ENCODE measurements around the gene ORC6.

Gene ORC6, protein sequence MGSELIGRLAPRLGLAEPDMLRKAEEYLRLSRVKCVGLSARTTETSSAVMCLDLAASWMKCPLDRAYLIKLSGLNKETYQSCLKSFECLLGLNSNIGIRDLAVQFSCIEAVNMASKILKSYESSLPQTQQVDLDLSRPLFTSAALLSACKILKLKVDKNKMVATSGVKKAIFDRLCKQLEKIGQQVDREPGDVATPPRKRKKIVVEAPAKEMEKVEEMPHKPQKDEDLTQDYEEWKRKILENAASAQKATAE

DNA sequence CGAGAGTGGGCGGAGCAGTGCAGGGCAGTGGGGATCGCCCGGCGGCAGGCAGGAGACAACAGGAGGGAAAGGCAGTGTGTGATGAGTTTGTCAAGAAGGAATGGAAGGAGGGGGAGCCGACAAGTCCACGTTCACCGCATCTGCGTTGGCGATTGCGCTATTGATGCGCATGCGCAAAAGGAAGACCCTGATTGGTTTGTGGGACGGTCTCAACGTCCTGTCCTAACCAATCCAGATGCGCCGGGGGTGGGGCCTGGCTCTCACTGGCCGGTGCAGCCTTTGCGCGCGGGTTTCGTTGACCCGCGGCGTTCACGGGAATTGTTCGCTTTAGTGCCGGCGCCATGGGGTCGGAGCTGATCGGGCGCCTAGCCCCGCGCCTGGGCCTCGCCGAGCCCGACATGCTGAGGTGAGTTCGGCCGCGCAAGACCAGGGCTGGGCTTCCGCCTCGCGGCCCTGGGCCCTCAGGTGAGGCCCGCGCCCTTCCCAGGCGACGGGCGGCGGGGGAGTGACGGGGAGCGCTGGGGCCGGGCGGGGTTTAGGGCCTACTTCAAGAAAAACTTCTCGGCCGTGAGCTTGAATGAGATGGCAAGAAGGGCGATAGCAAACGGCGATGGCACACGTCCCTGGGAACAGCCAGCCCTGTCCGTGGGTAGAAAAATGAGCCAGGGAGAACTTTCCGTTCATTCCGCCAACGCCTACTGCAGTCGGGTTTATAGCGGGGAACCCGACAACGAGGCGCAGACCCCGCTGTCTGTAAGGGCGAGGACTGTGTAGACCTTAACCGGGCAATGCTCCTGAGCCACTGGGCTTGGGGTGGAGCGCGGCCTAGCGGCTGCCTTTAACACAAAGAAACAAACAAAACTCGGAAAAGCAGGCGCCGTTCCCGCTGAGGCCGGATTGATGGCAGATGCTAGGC is at the start of gene ORC6:
ORC6 (plus strand) TSS at position 295 of the 916 bp plus-strand sequence; CDS start at position 342, 47 bp downstream.
- DNase-seq (ENCODE audit: extremely low read depth, insufficient read length), result no peak
- H3K27me3 ChIP-seq (replicated peaks; ENCODE audit: control insufficient read depth, insufficient read depth, low read length), result no peaks in the 10 kb centered on the region
- TF ChIP-seq, protein P1, sequence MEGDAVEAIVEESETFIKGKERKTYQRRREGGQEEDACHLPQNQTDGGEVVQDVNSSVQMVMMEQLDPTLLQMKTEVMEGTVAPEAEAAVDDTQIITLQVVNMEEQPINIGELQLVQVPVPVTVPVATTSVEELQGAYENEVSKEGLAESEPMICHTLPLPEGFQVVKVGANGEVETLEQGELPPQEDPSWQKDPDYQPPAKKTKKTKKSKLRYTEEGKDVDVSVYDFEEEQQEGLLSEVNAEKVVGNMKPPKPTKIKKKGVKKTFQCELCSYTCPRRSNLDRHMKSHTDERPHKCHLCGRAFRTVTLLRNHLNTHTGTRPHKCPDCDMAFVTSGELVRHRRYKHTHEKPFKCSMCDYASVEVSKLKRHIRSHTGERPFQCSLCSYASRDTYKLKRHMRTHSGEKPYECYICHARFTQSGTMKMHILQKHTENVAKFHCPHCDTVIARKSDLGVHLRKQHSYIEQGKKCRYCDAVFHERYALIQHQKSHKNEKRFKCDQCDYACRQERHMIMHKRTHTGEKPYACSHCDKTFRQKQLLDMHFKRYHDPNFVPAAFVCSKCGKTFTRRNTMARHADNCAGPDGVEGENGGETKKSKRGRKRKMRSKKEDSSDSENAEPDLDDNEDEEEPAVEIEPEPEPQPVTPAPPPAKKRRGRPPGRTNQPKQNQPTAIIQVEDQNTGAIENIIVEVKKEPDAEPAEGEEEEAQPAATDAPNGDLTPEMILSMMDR (IDR thresholded peaks at IDR 0.05; ENCODE audit: insufficient read depth, low read length, poor library complexity, severe bottlenecking), result peak; percentile 78

DNA sequence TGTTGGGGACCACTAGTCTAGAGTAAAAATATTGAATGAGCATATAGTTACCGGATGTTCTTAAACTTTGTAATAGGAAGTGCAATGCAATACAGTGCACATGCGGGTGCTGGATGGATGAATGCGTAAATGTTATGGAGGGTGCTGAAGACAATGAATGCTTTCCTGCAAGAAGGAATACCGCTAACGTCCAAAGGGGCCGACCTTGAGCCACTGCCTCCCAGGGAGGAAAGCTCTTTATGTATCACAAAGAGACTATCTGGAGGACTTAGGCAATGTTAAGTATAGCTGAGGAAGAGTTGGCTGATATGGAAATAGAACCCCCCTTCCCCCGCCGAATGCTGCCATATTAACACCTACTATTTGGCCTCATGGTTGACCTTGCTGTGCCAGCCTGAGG is 40.8 kb upstream of the ORC6 start:
- TF ChIP-seq, protein P1 (IDR thresholded peaks at IDR 0.05; ENCODE audit: insufficient read depth, low read length, poor library complexity, severe bottlenecking), result no peak
- DNase-seq (ENCODE audit: extremely low read depth, insufficient read length), result no peak
- H3K4me3 ChIP-seq (replicated peaks; ENCODE audit: low read depth, low read length), result no peak overlapping the region
- no peaks in the 10 kb centered on the region for H3K27me3 ChIP-seq (replicated peaks; ENCODE audit: control insufficient read depth, insufficient read depth, low read length)
- no peaks in the 10 kb centered on the region for H3K36me3 ChIP-seq (ENCODE audit: control insufficient read depth, insufficient read depth, low read length)

More for the DNA sequence above, at the start of gene ORC6:
- peak within 1 kb of the TSS; percentile 95 for H3K4me3 ChIP-seq (replicated peaks; ENCODE audit: low read depth, low read length)
- H3K36me3 ChIP-seq (ENCODE audit: control insufficient read depth, insufficient read depth, low read length), result peaks cover 1% of the 10 kb centered on the region; the same call in 1 of the 2 replicates

DNA sequence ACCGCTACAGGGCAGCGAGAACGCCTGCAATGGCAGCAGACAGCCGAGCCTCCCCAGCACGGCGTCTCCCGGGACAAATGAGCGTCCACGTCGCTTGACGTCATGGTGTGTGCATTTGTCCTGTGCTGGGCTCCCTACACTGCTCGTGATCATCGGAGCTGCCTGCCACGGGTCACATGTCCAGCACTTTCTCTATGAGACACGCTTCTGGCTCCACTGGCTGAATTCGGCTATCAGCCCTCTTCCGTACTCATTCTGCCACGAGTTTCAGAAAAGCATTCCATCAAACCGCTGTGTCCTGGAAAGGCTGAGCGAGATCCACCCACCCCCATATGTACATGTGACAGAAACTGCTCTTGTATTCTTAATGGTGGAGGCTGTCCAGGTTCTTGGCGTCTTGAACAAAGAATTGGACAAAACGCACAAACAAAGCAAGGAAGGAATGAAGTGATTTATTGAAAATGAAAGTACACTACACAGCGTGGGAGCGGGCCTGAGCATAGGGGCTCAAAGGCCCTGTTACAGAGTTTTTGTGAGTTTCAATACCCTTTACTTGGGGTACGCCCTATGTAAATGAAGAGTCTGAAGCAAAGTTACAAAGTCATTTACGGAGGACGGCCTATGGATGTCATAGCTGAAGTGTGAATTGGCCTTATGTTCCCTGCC is 39.7 kb upstream of the ORC6 start:
- Histone ChIP-seq H3K4me3 (replicated peaks; ENCODE audit: low read depth, low read length) (no peak overlapping the region), H3K36me3 (ENCODE audit: control insufficient read depth, insufficient read depth, low read length) (no peaks in the 10 kb centered on the region), H3K27me3 (replicated peaks; ENCODE audit: control insufficient read depth, insufficient read depth, low read length) (no peaks in the 10 kb centered on the region)
- TF ChIP-seq, protein P1 (IDR thresholded peaks at IDR 0.05; ENCODE audit: insufficient read depth, low read length, poor library complexity, severe bottlenecking), result no peak
- no peak for DNase-seq (ENCODE audit: extremely low read depth, insufficient read length)

DNA sequence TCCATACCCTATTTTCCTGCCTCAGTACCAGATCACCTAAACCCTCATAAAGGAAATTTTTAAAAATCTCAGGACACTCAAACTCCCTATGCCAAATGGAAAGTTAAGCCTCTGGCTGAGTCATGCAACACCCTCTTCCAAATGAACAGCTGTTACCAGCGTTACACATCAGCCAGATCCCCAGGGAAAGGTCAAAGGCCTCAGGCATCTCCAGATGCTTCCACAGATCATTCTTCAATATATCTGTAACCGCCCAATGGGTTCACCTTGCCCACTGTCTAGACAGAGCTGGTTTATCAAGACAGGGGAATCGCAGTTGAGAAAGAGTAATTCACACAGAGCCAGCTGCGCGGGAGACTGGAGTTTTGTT is 39.2 kb upstream of the ORC6 start:
- no peaks in the 10 kb centered on the region for H3K27me3 ChIP-seq (replicated peaks; ENCODE audit: control insufficient read depth, insufficient read depth, low read length)
- no peak for DNase-seq (ENCODE audit: extremely low read depth, insufficient read length)
- H3K4me3 ChIP-seq (replicated peaks; ENCODE audit: low read depth, low read length), result no peak overlapping the region
- no peaks in the 10 kb centered on the region for H3K36me3 ChIP-seq (ENCODE audit: control insufficient read depth, insufficient read depth, low read length)
- TF ChIP-seq, protein P1 (IDR thresholded peaks at IDR 0.05; ENCODE audit: insufficient read depth, low read length, poor library complexity, severe bottlenecking), result no peak

DNA sequence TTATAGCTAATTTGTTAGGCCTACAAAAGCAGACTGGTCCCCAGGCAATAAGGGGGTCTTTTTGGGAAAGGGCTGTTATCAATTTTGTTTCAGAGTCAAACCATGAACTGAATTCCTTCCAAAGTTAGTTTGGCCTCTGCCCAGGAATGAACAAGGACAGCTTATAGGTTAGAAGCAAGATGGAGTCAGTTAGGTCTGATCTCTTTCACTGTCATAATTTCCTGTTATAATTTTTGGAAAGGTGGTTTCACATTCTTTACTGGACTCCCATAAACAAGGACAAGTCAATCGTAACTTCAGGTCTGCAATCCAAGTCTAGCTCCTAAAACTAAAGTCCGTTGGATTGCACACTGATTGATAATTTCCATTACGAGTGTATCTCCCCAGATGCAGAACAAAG is 38.2 kb upstream of the ORC6 start:
- no peak overlapping the region for H3K4me3 ChIP-seq (replicated peaks; ENCODE audit: low read depth, low read length)
- TF ChIP-seq, protein P1 (IDR thresholded peaks at IDR 0.05; ENCODE audit: insufficient read depth, low read length, poor library complexity, severe bottlenecking), result no peak
- DNase-seq (ENCODE audit: extremely low read depth, insufficient read length), result no peak
- no peaks in the 10 kb centered on the region for H3K27me3 ChIP-seq (replicated peaks; ENCODE audit: control insufficient read depth, insufficient read depth, low read length)
- H3K36me3 ChIP-seq (ENCODE audit: control insufficient read depth, insufficient read depth, low read length), result no peaks in the 10 kb centered on the region

All from GM06990 (cell line).